HFFc6 (cell line): ENCODE results near the gene WDR38. TPM values are rescaled to one million over a fixed set of nuclear protein-coding genes. Genes with fewer than 3 reads are reported as not detected.
"Not testable (repeated sequence)": the region's sequence is repeated elsewhere in the genome, so short reads cannot be mapped to it uniquely, and the experiment has no call there.

Experiments used
- DNase-seq: peaks from one replicate; pipeline ENCODE4 v3.0.0-alpha.2; 2018
- H3K27ac Mint-ChIP-seq: 2 replicates; pipeline ENCODE4 v1.8.0; 2020; ENCODE audit warnings: mild to moderate bottlenecking, mixed read lengths
- H3K27me3 Mint-ChIP-seq: 2 replicates; pipeline ENCODE4 v1.8.0; 2021; ENCODE audit warnings: mild to moderate bottlenecking, moderate library complexity, mixed read lengths; ENCODE audit not compliant: insufficient read depth
- H3K36me3 Mint-ChIP-seq: 2 replicates; pipeline ENCODE4 v1.8.0; 2021; ENCODE audit warnings: low read depth, mixed read lengths
- H3K4me1 Mint-ChIP-seq: 2 replicates; pipeline ENCODE4 v1.8.0; 2020; ENCODE audit warnings: low read depth, mixed read lengths
- H3K4me3 Mint-ChIP-seq: 2 replicates; pipeline ENCODE4 v1.8.0; 2020; ENCODE audit warnings: mild to moderate bottlenecking, moderate library complexity, mixed read lengths
- H3K9me3 Mint-ChIP-seq: 2 replicates; pipeline ENCODE4 v1.8.0; 2020; ENCODE audit warnings: mild to moderate bottlenecking, mixed read lengths
- CTCF ChIP-seq: fragments of 200-600 bp; sonication (generic); IDR thresholded peaks from 2 replicates; pipeline ENCODE4 v1.5.0; 2021; ENCODE audit warnings: antibody characterized with exemption, mild to moderate bottlenecking
- total RNA-seq, 6 experiments: library from RNA; stranded (reverse); fragmentation: NEBNext Ultra II Directional; extraction: Animal tissue kit (Norgen Biotek cat#: 25700); gene quantifications; 2 replicates in 1 of 6; 3 replicates in 5 of 6; pipeline ENCODE4 v1.2.3, GENCODE V29; 2021

Gene WDR38
- total RNA-seq, 6 experiments from 2014 or later, result not detected

- no peak overlapping the region for H3K4me3 Mint-ChIP-seq
- no peak overlapping the region for H3K27ac Mint-ChIP-seq
Observed at GRCh38 chr9:124843456-124844034, 9.7 kb upstream of the WDR38 start.

DNA sequence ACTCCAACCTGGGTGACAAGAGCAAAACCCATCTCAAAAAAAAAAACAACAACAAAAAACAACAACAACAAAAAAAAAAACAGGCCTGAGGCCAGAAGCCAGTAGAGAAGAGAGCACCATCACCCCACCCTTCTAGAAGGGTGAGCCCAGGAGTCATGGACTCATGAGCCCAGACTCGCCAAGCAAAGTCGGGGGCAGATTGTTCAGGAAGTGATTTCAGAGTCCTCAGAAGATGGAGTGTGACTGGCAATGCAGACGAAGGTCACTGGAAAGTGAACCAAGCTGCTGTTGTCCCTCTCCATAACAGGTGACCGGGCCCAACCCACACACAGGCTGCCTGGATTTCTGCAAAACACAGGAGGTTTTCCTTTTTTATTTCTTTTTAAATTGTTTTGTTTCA, 9.0 kb upstream of the WDR38 start:
- no peak overlapping the region for H3K27ac Mint-ChIP-seq
- TF ChIP-seq CTCF, result no peak
- H3K9me3 Mint-ChIP-seq, result no peaks in the 10 kb centered on the region

More at GRCh38 chr9:124843456-124844034, 9.7 kb upstream of the WDR38 start:
- Mint-ChIP-seq H3K27me3 (peaks cover 10% of the 10 kb centered on the region), H3K9me3 (no peaks in the 10 kb centered on the region), H3K4me1 (no peaks in the 10 kb centered on the region), H3K36me3 (no peaks in the 10 kb centered on the region)
- no peak for TF ChIP-seq CTCF
- no peak for DNase-seq

GRCh38 chr9:124846467-124846866, 6.8 kb upstream of the WDR38 start:
- DNase-seq, H3K27ac Mint-ChIP-seq, H3K4me3 Mint-ChIP-seq, H3K36me3 Mint-ChIP-seq, H3K9me3 Mint-ChIP-seq, H3K4me1 Mint-ChIP-seq: not testable (repeated sequence)
- peaks cover 14% of the 10 kb centered on the region for H3K27me3 Mint-ChIP-seq

More for the DNA sequence above, 9.0 kb upstream of the WDR38 start:
- no peak for DNase-seq
- Mint-ChIP-seq H3K4me1 (no peaks in the 10 kb centered on the region), H3K4me3 (no peak overlapping the region), H3K27me3 (peaks cover 10% of the 10 kb centered on the region), H3K36me3 (no peaks in the 10 kb centered on the region)

GRCh38 chr9:124846969-124847368, 6.3 kb upstream of the WDR38 start:
- Mint-ChIP-seq H3K4me3 (no peak overlapping the region), H3K36me3 (no peaks in the 10 kb centered on the region), H3K4me1 (peaks cover 8% of the 10 kb centered on the region), H3K27me3 (peaks cover 14% of the 10 kb centered on the region), H3K9me3 (no peaks in the 10 kb centered on the region), H3K27ac (no peak overlapping the region)
- no peak for DNase-seq
- TF ChIP-seq CTCF, result no peak

GRCh38 chr9:124849801-124850200, 3.5 kb upstream of the WDR38 start:
- peaks cover 14% of the 10 kb centered on the region for H3K4me1 Mint-ChIP-seq
- no peak for TF ChIP-seq CTCF
- no peaks in the 10 kb centered on the region for H3K36me3 Mint-ChIP-seq
- H3K27ac Mint-ChIP-seq, result no peak overlapping the region
- H3K9me3 Mint-ChIP-seq, result no peaks in the 10 kb centered on the region
- DNase-seq, result peak; percentile 68
- peaks cover 13% of the 10 kb centered on the region for H3K27me3 Mint-ChIP-seq
- H3K4me3 Mint-ChIP-seq, result no peak overlapping the region

GRCh38 chr9:124852121-124852828, 985 bp upstream of the WDR38 start:
- TF ChIP-seq CTCF, result no peak
- no peak overlapping the region for H3K27ac Mint-ChIP-seq
- peaks cover 14% of the 10 kb centered on the region for H3K27me3 Mint-ChIP-seq
- DNase-seq, result no peak
- H3K4me1 Mint-ChIP-seq, result peaks cover 14% of the 10 kb centered on the region
- H3K36me3 Mint-ChIP-seq, result 0 out of 2 replicates have a peak, but pooled peaks cover under 1% of the 10 kb centered on the region
- H3K4me3 Mint-ChIP-seq, result peak overlapping the region; percentile 84
- no peaks in the 10 kb centered on the region for H3K9me3 Mint-ChIP-seq
